NCI-H510A (cell line): ENCODE results near the gene SCNN1B.

Experiments
- DNase-seq: peaks from one replicate; lab custom pipeline; 2025; lab: John Stamatoyannopoulos, UW

SCNN1B gene

DNA sequence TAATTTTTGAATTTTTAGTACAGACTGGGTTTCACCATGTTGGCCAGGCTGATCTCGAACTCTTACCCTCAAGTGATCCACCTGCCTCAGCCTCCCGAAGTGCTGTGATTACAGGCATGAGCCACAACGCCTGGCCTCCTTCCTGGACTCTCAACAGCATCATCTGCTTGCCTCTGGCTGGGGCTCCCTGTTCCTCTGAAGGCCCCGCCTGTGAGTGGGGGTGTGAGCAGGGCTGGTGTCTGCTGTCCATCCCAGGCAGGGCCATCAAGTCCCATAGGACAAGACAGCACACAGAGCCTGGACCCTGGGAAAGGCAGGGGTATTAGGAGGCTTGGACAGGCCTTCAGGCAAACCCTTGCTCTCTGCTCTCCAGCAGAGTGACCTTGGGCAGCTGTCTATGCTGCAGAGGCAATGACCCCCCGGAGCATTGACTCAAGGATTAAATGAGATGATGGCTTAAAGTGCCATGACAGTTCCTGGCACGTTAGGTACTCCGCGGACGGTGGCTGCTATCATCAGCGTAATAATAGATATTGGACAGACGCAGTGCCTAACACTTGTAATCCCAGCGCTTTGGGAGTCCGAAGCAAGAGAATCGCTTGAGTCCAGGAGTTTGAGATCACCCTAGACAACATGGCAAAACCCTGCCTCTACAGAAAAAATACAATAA, 19.2 kb downstream of the SCNN1B start:
- no peak for DNase-seq

DNA sequence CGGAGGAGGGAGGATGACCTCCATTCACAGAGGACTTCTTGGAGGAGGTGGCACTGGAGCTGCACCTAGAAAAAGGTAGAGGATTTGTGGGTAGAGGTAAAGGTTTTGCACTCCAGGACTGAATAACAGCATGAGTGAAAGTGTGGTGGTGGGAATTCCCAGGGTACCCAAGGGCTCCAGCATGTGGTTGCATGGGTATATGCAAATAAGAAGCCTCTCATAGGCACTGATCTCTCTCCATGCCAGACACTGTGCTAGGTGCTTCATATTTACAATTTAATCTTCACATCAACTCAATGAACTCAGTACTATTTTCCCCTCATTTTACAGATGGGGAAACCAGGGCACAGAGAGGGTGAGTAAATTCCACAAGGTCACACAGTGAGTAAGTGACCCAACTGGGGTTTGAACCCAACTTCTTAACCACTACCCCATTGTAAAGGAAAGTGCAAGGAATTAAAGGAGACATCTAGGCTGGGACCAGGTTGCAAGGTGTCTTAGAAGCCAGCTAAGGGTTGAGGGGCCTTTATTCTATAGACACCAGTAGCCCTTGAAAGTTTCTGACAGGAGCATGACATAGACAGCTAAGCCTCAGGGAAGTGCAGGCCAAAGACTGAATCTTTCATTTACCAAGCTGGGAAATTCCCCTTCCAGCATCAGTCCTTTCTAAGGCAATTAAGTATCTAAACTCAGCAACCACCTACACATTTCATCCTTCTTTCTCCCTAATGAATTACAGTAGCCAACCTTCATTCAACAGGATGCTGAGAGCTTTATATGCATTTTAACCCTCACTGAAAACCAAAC, 21.3 kb downstream of the SCNN1B start:
- DNase-seq: no peak

DNA sequence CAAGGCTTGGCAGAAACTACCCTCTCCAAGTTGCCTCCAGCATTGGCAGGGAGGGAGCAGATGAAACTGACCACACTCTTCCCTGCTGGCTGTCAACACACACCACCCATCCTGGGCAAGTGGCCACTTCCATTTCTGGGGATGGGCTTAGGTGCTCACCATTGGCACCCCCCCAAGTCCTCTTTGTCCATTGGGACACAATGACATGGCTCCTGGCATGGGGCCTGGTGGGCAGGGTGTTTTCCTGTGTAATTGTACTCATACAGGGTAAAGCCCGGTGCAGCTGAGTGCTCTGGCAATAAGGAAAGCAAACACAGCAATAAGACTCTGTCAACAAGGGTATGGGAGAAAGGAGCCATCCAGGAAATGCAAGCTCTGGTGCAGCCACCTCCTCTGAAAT, 22.6 kb downstream of the SCNN1B start:
- DNase-seq: peak; percentile 90

DNA sequence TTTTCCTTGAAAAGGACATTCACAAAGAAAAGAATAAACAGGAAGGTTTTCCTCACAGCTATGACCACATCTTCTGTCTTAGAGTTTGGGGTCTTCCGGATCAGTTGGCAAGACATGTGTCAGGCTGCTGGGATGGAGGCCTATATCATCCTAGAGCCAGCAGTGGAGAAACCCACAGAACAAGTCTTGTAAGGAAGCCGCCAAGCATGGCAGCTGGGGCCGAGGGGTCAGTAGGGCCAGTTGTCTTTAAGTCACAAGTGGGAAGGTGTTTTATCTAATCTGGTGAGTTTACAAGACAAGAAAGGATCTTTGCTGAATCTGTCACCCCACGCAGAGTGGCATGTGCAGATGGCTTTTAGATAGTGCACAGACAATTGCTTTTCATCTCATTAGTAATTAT, 25.7 kb downstream of the SCNN1B start:
- no peak for DNase-seq

DNA sequence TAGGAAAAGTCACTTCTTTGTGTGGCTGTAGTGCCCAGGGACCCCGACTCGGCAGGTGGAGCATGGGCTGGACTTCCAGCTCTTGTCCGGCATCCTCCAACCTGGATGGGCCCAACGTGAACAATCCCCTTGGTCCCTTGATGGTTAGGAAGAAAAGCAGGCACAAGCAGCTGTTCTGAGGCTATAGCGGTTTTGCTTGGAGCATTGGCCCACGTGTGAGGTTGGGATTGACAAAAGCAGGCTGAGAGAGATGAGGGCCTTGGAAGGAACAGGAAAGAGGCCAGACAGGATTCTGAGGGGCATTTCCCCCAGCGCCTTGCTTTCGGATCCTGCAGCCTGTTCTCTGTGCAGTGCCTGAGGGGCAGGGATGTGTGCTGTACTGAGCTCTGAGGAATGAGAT, 28.1 kb downstream of the SCNN1B start:
- no peak for DNase-seq

DNA sequence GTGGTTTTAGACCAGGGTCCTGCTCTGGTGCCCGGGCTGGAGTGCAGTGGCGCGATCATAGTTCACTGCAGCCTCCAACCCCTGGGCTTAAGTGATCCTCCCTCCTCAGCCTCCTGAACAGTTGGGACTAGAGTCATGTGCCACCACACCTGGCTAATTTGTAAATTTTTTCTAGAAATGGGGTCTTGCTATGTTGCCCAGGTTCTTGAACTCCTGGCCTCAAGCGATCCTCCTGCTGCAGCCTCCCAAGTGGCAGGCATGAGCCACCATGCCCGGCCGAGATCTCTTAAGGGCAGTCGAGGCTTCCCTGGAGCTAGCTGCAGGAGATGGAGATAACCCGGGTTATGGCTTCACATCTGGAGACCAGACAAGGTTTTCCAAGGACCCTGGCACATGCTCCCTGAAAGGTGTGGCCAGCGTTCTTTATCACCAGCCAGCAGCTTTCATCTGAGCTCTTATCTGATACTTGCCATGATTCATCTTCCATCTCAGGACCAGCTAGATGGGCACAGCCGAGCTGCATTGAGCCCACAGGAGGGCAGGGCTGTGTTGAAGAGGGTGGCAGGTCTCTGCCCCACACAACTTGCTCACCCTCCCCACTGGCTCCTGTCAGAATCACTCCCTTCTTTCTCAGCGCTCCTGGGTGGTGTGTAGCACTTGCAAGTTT, 28.6 kb downstream of the SCNN1B start:
- DNase-seq: no peak

DNA sequence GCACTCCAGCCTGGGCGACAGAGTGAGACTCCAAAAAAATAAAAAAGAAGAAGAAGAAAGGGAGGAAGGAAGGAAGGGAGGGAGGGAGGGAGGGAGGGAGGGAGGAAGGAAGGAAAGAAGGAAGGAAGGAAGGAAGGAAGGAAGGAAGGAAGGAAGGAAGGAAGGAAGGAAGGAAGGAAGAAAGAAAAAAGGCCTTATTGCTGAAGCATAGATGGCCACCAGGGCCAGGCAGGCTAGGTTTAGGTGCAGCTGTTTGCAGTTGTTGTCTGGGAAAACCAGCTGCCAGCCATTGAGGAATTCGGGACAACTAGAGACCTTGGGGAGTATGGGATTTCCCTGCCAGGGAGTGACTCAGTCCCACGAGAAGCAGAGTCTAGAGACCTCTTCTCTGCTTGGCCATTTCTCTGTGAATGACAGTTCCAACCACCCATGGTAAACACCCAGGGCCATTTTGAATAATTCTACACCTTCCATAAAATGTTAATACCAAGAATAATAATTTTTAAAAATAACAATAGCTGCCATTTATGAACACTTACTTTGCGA, 31.0 kb downstream of the SCNN1B start:
- DNase-seq: no peak

DNA sequence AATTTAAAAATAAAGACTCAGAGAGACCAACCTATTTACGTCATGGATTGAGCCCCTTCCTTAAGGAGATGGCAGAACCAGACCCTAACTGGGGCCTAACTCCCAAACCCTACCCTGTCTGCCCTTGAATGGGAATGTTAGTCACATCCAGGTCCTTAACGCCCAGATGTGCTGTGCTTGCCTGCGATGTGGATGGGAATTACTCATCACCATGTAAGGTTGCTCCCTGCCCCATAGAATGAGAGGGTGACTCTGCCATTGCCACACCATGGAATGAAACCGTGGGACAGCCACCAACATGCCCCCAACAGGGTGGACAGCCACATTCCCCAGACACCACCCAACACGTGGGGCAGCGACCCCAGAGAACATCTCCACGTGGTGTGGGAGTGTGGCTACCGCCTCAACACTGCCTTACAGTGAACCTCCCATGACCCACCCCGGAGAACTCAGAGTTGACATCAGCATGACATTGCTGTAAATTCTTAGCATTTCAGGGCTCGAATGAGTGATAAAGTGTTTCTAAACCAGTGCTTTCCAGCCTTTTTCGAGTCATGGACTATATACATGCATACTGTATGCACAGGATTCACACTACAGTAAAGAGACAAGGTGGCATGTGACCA, 31.8 kb downstream of the SCNN1B start:
- no peak for DNase-seq

DNA sequence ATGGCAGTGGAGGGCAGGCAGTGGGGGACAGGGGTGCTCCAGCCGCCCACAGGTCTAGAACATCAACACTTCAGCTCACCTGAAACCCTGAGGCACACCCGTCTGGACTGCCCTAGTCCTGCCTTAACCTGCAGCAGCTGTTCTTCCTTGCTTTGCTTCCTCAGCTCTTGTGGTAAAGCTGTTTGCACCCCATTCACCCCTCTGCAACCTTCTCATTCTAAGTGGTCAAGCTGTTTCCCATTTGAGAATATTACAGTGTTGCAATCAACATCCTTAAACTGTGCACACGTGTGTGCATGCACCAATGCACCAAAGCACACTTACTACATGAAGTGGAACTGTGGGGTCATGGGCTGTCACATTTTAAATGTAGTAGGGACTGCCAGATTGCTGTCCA, 32.4 kb downstream of the SCNN1B start:
- DNase-seq: no peak

DNA sequence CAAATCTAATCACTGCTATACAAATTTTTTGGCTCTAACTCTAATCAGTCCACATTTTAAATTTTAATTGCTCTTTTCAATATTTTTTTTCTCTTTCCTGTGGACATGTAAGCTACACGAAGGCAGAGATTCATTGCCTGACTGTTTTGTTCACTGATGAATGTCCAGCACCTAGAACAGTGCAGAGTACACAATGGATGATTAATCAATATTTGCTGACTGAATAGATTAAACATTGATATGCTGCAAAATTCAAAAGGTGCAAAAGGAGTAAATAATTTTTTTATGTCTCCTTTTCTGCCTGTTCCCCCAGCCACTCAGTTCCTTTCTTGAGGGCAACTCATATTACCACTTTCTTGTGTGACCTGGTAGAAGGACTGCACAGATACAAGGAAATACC, 32.8 kb downstream of the SCNN1B start:
- DNase-seq: no peak

DNA sequence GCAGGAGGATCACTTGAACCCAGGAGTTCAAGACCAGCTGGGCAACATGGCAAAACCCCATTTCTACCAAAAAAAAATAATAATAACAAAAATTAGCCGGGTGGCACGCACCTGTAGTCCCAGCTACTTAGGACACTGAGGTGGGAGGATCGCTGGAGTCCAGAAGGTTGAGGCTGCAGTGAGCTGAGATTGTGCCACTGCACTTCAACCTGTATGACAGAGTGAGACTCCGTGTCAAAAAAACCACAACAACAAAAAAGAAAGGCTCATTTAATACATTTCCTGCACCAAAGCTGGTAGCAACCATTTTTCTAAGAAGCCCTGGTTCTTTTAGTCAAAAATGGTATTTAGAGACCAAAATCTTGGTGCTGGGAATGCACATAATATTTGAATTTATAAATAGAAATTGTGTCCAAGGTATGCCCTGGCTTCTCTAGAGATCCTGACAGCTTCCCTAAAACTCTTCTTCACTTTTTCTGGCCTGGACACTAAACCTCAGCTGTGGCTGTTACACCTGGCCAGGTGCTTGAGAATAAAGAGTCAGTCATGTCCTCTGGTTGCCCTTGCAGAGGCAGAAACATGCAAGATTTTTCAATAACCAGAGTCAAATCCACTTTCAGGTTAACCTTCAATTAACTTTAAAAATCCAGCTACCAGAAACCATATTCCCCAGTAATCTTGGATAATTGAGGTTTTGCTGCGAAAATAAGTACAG, 35.9 kb downstream of the SCNN1B start:
- no peak for DNase-seq

DNA sequence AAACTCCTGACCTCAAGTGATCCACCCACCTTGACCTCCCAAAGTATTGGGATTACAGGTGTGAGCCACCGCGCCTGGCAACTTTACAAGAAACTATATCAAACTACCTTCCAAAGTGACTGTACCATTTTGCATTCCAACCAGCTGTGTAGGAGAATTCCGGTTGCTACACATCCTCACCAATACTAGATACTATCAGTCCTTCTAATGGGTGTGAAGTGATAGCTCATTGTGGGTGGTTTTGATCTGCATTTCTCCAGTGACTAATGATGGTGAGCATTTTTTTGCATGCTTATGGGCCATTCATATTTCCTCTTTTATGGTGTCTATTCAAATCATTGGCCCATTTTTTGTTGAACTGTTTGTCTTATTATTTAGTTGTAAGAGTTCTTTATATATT, 37.7 kb downstream of the SCNN1B start:
- DNase-seq: no peak

DNA sequence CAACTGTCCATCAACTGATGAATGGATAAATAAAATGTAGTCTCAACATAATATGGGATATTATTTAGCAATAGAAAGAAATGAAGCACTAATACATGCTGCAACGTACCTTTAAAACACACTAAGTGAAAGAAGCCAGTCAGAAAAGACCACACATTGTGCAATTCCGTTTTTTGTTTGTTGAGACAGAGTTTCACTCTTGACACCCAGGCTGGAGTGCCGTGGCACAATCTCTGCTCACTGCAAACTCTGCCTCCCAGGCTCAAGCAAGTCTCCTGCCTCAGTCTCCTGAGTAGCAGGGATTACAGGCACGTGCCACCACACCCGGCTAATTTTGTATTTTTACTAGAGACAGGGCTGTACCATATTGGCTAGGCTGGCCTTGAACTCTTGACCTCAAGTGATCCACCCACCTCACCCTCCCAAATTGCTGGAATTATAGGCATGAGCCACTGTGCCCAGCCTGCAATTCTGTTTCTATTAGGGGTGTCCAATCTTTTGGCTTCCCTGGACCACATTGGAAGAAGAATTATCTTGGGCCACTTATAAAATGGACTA, 40.1 kb downstream of the SCNN1B start:
- DNase-seq: no peak

DNA sequence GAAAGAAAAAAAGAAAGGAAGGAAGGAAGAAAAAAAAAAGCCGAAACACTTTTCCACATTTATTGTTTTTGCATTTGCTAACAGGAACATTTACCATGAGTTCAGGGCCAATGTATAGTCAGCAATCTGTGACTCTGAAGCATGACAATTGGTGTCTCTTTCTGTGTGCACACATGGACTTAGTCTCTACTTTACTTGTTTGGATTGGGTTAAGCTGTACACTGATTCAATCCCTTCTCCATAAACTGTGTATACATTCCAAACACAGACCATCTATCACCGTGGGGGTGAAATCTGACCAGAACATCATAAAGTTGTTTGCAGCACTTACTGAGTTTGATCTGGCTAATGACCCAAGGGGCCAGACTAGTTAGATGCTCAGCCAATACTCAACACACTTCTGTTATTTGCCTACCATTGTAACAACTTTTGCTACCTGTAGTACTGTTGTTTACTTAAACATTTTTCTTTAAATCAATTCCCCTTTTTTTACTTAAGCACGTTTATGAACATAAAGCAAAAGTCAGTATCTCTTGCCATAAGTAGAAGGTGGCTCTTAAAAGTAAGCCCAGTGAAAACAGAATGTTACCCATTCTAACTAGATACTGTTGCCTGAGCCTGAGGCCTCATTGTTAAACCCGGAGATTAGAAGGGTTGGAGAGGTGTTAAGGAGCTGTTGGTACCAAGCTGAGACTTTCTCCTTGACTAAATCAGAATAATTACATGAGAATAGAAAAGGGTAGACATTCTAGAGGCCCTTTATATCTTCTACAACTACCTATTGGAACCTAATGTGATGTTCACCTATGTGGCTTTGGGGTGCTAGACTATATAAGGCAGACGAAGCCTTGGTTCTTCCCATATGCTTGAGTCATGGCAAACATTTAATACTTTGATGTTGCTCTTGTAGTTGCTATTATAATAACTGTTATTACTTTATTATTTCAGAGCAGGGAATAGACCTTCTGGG, 41.8 kb downstream of the SCNN1B start:
- no peak for DNase-seq

DNA sequence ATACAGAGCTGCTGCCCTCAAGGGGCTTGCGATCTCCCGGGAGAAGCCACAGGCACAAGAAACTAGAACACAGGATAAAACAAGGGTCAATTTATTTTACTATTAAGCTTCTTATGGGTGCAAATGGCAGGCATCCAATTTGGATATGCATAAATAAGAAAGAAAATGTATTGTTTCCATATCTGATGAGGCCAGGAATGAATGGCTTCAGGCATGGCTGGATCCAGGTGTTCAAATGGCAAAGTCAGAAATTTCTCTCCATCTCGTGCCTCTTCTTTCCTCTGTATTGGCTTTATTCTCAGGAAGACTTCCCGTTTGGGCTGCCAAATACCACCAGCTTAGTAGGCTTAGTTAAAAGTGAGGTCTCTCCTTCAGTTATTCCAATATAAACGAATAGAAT, 43.1 kb downstream of the SCNN1B start:
- DNase-seq: no peak

DNA sequence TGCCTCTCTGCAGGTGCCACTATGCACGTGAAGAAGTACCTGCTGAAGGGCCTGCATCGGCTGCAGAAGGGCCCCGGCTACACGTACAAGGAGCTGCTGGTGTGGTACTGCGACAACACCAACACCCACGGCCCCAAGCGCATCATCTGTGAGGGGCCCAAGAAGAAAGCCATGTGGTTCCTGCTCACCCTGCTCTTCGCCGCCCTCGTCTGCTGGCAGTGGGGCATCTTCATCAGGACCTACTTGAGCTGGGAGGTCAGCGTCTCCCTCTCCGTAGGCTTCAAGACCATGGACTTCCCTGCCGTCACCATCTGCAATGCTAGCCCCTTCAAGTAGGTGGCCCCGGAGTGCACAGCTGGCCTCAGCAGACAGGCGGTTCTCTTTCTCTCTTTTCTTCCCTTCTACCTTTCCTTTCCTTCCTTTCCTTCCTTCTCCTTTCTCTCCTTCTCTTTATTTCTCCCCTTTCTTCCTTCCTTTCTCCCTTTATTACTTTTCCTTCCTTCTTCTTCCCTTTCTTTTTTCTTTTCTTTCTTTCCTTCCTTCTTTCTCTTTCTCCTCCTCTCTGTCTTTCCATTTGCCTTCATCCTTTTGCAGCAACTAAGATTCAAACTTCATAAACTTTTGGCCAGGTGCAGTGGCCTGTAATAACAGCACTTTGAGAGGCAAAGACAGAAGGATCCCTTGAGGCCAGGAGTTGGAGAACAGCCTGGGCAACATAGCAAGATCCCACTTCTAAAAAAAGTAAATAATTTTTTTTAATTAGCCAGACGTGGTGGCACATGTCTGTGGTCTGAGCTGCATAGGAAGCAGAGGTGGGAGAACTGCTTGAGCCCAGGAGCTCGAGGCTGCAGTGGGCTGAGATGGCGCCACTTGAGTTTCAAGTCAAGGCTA, 46.7 kb downstream of the SCNN1B start:
- DNase-seq: no peak

DNA sequence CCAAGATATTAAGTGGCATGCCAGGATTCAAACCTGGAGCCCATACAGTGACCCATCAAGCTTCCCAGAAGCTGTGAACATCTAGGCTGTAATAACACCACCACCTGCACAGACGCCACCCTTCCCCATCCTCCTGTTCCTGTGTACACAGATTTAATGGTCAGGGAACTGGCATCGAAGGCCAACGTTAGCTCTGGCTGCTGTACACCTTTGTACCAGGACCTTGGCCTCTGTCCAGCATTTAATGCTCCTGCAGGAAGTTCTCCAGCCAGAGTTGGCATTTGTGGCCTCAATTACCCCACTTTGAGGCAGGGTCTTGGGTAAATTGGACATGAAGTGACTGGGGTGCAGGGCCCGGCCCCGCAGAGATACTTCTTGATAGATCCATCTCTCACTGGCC, 49.3 kb downstream of the SCNN1B start:
- no peak for DNase-seq

DNA sequence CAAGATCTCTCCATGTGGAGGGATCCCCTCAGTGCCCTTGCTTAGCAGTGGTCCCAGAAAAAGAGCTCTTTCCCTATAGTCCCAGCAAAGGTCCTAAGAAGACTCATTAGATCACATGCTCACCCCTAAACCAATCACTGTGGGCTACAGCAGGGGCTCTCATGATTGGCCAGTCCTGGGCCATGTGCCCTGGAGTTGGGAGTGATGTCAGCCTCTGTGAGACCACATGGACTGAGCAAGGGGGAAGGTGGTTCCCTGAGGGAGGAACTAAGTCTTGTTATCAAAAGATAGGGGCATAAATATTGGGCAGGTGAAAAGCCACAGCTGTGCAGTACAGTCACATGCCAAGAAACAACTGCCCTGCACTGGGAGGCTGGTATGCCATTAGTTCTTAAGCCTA, 51.3 kb downstream of the SCNN1B start:
- DNase-seq: no peak

DNA sequence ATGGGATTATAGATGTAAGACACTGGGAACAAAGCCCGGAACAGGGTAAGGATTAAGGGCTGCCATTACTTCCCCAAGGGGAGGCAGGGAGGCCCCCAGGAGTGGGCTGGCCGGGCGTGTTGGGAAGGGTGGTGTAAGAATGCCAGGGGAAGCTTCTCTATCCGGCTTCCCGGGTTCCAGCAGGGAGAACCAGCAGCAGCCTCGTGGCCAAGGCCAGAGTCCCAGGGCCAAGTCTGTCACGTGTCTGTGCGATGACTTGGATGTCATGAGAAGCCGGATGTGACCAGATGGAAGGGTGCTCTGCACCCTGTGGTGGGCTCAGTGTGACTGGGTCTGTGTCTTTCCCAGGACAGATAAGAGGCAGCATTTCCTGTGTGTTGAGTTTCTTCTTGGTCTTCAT, 52.1 kb downstream of the SCNN1B start:
- no peak for DNase-seq
